Measurements from ENCODE around the gene RPL23.

RPL23 gene

GRCh38 chr17:38825762-38826247 is 27.7 kb downstream of the RPL23 start:
- peak overlapping the region; percentile 91 for H3K4me3 ChIP-seq (ENCODE audit: control insufficient read depth, low read depth, low read length)
- DNase-seq (ENCODE audit: low read depth) = no peak
- TF ChIP-seq CTCF (IDR thresholded peaks at IDR 0.05; ENCODE audit: control insufficient read depth, insufficient read depth, low read depth, low read length, missing control alignments) = no peak

- TF ChIP-seq CTCF (IDR thresholded peaks at IDR 0.05; ENCODE audit: control insufficient read depth, insufficient read depth, low read depth, low read length, missing control alignments) = no peak
- H3K4me3 ChIP-seq (ENCODE audit: control insufficient read depth, low read depth, low read length) = peak within 1 kb of the TSS; percentile 91
- DNase-seq (ENCODE audit: low read depth) = peak; percentile 88
Measured at GRCh38 chr17:38824899-38825761, 28.4 kb downstream of the RPL23 start, which contains the start of gene CWC25. Gene CWC25 (minus strand): TSS chr17:38825321. CDS start chr17:38825183, 138 bp downstream.

- TF ChIP-seq CTCF (IDR thresholded peaks at IDR 0.05; ENCODE audit: control insufficient read depth, insufficient read depth, low read depth, low read length, missing control alignments) = peak; percentile 56
- DNase-seq (ENCODE audit: low read depth) = peak; percentile 56
- no peak overlapping the region for H3K4me3 ChIP-seq (ENCODE audit: control insufficient read depth, low read depth, low read length)
Measured at GRCh38 chr17:38815576-38816193, 37.8 kb downstream of the RPL23 start.

- TF ChIP-seq CTCF (IDR thresholded peaks at IDR 0.05; ENCODE audit: control insufficient read depth, insufficient read depth, low read depth, low read length, missing control alignments) = no peak
- H3K4me3 ChIP-seq (ENCODE audit: control insufficient read depth, low read depth, low read length) = no peak overlapping the region
- DNase-seq (ENCODE audit: low read depth) = no peak
Measured at GRCh38 chr17:38809828-38810227, 43.7 kb downstream of the RPL23 start.

- no peak for TF ChIP-seq CTCF (IDR thresholded peaks at IDR 0.05; ENCODE audit: control insufficient read depth, insufficient read depth, low read depth, low read length, missing control alignments)
- H3K4me3 ChIP-seq (ENCODE audit: control insufficient read depth, low read depth, low read length) = peak overlapping the region; percentile 50
- DNase-seq (ENCODE audit: low read depth) = no peak
Measured at GRCh38 chr17:38800237-38800760, 53.2 kb downstream of the RPL23 start.

- DNase-seq (ENCODE audit: low read depth) = peak; percentile 94
- no peak for TF ChIP-seq CTCF (IDR thresholded peaks at IDR 0.05; ENCODE audit: control insufficient read depth, insufficient read depth, low read depth, low read length, missing control alignments)
- peak within 1 kb of the TSS; percentile 50 for H3K4me3 ChIP-seq (ENCODE audit: control insufficient read depth, low read depth, low read length)
Measured at GRCh38 chr17:38799501-38800236, 53.9 kb downstream of the RPL23 start, which contains the start of gene PIP4K2B. Gene PIP4K2B (minus strand): TSS chr17:38799556. CDS start chr17:38799424, 132 bp downstream.

All from AG09309 (cell line).